AG09309 (cell line): ENCODE results near the gene CHRNG.
A peak's percentile ranks its signal among the peaks of the same experiment; 100 is the strongest.

ENCODE experiments used
- DNase-seq: peaks from one replicate; pipeline ENCODE4 v3.0.0-alpha.2; 2010; ENCODE audit warnings: low read depth
- H3K4me3 ChIP-seq: 2 replicates; pipeline ENCODE4 v1.5.1; 2011; ENCODE audit warnings: mild to moderate bottlenecking, low read depth, low read length, moderate library complexity; ENCODE audit not compliant: control insufficient read depth
- TF ChIP-seq, protein P1 (sequence below): IDR thresholded peaks from 2 replicates; pipeline ENCODE4 v1.5.1; 2011; ENCODE audit warnings: mild to moderate bottlenecking, low read depth, low read length, inconsistent platforms; ENCODE audit not compliant: insufficient read depth, control insufficient read depth; ENCODE audit errors: missing control alignments

The CHRNG gene

GRCh38 chr2:232522623-232523401 is 16.7 kb upstream of the CHRNG start:
- TF ChIP-seq, protein P1, sequence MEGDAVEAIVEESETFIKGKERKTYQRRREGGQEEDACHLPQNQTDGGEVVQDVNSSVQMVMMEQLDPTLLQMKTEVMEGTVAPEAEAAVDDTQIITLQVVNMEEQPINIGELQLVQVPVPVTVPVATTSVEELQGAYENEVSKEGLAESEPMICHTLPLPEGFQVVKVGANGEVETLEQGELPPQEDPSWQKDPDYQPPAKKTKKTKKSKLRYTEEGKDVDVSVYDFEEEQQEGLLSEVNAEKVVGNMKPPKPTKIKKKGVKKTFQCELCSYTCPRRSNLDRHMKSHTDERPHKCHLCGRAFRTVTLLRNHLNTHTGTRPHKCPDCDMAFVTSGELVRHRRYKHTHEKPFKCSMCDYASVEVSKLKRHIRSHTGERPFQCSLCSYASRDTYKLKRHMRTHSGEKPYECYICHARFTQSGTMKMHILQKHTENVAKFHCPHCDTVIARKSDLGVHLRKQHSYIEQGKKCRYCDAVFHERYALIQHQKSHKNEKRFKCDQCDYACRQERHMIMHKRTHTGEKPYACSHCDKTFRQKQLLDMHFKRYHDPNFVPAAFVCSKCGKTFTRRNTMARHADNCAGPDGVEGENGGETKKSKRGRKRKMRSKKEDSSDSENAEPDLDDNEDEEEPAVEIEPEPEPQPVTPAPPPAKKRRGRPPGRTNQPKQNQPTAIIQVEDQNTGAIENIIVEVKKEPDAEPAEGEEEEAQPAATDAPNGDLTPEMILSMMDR = no peak
- no peak for DNase-seq
- H3K4me3 ChIP-seq = no peak overlapping the region

- TF ChIP-seq, protein P1 = no peak
- DNase-seq = no peak
- H3K4me3 ChIP-seq = no peak overlapping the region
These were observed 16.1 kb upstream of the CHRNG start for GRCh38 chr2:232523402-232523681.

DNA sequence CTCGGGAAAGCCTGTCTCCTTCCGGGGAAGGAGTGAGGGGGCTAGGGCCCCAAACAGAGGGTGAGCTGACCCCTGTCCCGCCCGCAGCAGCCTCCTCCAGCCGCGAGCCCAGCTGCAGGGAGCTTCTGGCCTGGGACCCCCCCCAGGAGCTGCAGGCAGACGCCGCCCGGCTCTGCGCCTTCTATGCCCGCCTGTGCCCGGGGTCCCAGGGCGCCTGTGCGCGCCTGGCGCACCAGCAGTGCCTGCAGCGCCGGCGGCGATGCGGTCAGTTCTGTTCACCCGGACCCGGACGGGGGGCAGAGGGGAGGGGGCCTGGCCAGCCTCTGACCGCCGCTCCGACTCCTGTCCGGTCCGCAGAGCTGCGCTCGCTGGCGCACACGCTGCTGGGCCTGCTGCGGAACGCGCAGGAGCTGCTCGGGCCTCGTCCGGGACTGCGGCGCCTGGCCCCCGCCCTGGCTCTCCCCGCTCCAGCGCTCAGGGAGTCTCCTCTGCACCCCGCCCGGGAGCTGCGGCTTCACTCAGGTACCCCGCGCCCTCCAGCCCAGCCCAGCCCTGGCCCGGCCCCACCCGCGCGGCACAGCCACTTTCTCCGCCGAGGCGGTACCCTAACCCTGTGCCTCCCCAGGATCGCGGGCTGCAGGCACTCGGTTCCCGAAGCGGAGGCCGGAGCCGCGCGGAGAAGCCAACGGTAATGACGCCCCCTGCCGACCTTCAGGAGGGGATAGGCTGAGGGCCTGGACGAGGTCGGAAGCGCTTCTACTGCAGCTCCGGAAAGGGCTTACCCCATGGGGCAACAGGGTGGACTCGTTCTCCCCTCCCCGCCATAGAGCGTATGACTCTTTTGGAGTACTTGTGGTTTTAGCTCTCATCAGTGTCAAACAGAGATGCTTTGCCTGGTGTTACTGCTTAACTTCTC is 15.6 kb upstream of the CHRNG start:
- H3K4me3 ChIP-seq = no peak overlapping the region
- DNase-seq = no peak
- TF ChIP-seq, protein P1 = peak; percentile 28

GRCh38 chr2:232524771-232525170 is 14.7 kb upstream of the CHRNG start:
- H3K4me3 ChIP-seq = no peak overlapping the region
- TF ChIP-seq, protein P1 = no peak
- DNase-seq = no peak

DNA sequence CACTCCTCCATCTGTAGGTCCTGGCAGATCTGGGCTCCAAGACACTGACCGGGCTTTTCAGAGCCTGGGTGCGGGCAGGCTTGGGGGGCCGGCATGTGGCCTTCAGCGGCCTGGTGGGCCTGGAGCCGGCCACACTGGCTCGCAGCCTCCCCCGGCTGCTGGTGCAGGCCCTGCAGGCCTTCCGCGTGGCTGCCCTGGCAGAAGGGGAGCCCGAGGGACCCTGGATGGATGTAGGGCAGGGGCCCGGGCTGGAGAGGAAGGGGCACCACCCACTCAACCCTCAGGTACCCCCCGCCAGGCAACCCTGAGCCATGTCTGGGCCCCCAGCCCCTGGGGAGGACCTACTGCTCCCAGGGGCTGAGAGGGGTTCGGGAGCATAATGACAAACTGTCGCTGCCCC is 14.3 kb upstream of the CHRNG start:
- no peak overlapping the region for H3K4me3 ChIP-seq
- TF ChIP-seq, protein P1 = no peak
- DNase-seq = no peak

DNA sequence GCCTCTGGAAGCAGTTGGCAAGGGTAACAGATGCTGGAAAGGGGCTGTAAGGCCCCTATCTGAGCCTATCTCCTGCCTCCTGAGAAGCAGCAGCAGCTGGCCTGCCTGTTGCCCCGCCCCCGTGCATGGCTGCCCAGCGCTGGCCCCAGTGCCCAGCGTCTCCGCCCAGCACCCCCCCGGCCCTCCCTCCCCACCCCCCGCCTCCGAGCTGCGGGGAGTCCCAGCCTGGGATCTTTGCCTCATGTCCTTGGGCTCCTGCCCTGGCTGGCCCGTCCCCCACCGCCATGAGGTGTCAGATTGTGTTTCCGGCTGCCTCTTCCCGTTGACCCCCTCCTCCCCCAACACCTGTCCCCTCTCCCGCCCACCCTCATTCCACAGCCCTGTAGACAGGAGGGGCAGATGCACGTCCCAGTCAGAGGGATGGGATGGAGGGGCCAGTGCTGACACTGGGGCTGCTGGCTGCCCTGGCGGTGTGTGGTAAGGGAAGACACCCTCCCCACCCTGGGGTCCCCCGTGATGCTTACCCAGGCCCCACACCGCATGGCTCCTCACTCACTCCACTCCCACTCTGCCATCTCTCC is 13.6 kb upstream of the CHRNG start, which contains the start of gene CHRND:
CHRND (plus strand) TSS at position 370 of the 581 bp plus-strand sequence; CDS start at position 426, 56 bp downstream.
- DNase-seq = no peak
- TF ChIP-seq, protein P1 = no peak
- no peak within 1 kb of the TSS for H3K4me3 ChIP-seq
